KBM-7 (cell line): ENCODE measurements around the gene FBXL19.
"Not testable (repeated sequence)": the region's sequence is repeated elsewhere in the genome, so short reads cannot be mapped to it uniquely, and the experiment has no call there.

Experiments used
- DNase-seq: peaks from one replicate; pipeline ENCODE4 v3.0.0-alpha.2; 2015
- in situ Hi-C: fragments of 300-500 bp; cut with MboI; formaldehyde crosslinking; loops from 2 replicates; pipeline ENCODE4 v1.14.3; 2020; ENCODE audit warnings: low sequenced_read_pairs, low pct_unique_long_range_greater_than_20kb, mixed read lengths

The FBXL19 gene

DNA sequence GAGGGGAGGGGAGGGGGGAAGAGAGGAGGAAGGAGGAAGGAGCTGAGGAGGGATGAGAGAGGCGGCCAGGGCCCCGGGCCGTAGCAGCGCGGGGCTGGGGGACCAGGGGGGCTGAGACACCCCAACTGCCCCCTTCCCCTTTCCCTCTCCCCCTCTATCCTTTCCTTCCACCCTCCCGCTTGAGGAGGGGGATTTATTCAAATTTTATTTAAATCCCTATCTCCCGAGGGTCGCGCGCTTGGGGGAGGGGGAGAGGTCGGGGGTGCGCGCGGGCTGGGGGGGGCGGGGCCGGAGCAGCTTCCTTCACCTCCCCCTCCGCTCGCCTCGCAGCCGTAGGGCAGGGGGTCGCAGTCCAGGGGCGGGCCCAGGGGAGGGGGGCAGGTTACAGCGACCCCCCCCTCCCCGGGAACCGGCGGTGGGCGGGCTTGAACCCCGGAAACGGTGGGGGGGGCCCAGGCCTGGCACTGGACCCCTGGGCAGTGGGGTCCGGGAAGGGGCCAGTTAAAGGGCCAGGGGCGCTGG, at the start of gene FBXL19:
TSS of gene FBXL19 (plus strand) at position 19 of the 522 bp plus-strand sequence. CDS start 2,183 bp downstream, outside the sequence.
- in situ Hi-C loops: no loop called here
- no peak for DNase-seq

- no peak for DNase-seq
- in situ Hi-C loops: no loop called here
Observed at GRCh38 chr16:30874244-30874820, 49.0 kb upstream of the FBXL19 start.

DNA sequence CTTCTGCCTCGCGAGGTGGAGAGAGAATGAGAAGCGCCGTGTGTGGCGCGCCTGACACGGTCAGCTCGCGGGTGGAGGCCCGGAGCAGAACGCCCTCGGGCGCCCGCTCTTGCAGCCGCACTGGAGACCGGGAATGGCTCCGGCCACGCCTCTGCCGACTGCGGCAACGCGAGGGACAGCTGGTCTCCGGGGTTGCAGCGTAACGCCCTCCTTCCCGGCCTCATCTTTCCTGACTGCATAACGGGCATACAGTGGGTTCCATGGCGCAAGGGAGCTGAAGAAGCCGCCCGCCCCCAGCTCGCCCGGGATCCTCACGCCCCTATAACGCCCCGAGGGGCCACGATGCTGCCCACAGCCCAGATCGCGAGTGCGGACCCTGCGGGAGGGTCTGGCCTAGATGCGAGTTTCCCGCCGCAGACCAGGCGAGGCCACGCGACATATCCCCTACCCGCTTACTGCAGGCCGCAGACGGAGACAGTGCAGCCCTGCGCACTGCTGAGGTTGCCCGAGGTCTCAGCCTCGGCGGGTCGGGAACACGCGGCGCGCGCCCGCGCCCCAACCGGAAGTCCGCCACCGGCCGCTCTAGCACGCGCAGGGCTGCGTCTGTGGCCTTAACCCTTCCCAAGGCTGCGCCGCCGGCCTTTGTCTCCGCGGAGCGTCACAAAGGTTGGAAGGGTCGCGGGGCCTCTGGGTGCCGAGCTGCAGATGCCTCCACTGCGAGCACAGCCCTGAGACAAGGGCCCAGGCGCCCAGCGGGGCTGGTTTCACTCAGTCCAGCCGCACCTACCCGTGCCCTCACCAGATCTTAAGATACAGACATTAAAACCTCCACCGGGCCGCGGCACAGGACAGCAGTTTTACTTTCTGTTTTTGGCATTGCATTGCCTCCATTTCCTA, 48.3 kb upstream of the FBXL19 start:
- in situ Hi-C loops: no loop called here
- DNase-seq: peak; percentile 93

DNA sequence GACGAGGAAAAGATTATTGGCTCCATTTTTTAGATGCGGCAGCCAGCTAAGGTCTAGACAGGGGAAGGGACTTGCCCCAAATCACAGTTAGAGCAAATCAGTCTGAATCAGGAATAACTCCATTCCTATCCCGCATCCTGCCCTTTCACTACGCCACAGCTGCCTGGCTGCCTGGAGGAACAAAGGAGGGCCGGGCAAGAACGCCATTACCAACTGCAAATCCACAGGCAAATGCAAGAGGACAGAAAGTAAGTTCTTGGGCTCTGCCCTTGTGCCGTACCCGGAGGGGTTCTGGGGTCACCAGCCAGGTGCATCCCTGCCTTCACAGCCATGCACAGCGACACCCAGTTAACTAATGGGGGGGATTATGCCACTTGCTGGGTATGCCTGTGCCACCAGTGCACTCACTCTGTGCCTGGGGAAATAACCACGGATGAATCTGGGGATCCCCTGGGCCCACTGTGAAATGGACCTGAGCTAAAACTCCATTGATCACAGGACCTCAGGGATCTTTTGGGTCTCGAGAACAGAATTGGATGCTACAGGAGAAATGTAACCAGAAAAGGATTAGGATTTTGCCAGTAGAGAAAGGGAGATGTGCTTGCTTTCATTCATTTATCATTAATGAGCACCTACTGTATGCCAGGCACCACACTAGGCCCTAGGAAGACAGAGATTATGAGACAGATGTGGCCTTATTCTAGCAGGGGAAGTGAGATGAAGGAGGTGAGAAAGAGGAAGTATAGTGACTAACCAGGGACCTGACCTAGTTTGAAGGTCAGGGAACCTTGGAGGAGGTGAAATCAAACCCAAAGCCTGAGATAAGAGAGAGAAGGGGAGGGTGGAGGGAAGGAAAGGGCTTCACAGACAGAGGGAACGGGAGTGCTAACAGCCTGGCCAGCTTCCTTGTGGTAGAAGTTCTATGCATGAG, 47.2 kb upstream of the FBXL19 start:
- DNase-seq: peak; percentile 84
- in situ Hi-C loops: no loop called here

GRCh38 chr16:30876867-30877266, 46.5 kb upstream of the FBXL19 start:
- no peak for DNase-seq
- in situ Hi-C loops: no loop called here

GRCh38 chr16:30882429-30883310, 40.7 kb upstream of the FBXL19 start:
- peak; percentile 63 for DNase-seq
- in situ Hi-C loops: no loop called here

DNA sequence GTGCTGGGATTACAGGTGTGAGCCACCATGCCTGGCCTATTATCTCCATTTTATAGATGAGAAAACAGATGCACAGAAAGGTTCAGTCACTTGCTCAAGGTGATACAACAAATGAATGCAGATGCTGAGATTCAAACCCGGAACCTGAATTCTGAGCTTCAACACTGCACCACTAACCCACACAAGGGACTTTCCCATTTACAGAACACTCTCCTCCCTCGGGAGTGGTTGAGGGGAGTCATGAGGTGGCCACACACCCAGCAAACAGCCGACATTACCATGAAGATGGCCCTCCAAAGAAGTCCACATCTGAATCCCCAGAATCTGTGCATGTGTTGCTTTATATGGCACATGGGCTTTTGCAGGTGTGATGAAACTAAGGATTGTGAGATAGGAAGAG, 38.6 kb upstream of the FBXL19 start:
- no peak for DNase-seq
- in situ Hi-C loops: no loop called here

- DNase-seq: no peak
- in situ Hi-C loops: no loop called here
Observed at GRCh38 chr16:30885196-30885595, 38.2 kb upstream of the FBXL19 start.

GRCh38 chr16:30886145-30886544, 37.2 kb upstream of the FBXL19 start:
- no peak for DNase-seq
- in situ Hi-C loops: no loop called here

DNA sequence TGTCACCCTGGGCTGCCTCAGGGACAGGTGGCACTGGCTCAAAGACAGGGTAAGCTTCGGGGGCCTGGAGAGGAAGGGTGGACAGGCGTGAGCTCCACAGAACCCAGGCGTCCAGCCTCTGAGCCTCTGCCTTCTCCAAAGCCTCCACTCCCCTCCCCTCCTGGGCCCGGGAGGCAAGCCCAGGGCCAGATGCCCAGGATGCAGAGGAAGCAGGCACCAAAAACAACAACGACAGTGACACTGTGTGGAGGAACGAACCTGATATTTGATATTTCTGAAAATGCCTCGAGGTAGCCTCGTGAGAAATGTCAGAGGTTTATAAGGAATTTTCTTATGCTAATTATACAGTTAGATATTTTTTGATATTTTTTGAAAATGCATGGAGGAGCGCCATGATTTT, 35.4 kb upstream of the FBXL19 start:
- no peak for DNase-seq
- in situ Hi-C loops: no loop called here

DNA sequence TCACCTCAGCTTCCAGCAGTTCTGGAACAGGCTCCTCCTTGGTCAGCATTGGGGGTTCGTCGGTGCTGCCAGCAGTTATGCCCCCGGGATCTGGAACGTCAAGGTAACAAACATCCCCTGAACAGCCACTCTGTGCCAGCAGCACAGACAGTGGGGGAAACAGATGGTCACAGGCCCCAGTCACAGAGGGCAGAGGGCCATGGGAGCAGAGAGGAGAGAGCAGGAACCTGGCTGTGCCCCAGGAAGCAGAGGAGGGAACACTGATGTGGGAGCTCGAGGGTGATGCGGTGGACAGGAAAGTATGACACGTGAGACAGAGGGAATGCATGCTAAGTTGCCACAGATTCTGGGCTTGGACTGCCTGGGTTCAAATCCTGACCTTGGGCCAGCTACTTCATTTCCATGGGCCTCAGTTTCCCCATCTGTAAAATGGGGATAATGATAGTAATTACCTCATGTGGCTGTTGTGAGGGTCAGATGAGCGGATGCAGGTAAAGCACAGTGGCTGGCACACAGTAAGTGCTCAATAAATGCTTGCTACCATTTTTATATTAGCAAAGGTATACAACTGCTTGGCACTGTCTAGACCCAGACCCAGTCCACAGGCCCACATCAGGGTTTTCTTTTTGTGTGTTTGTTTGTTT, 34.4 kb upstream of the FBXL19 start:
- DNase-seq: no peak
- in situ Hi-C loops: no loop called here

DNA sequence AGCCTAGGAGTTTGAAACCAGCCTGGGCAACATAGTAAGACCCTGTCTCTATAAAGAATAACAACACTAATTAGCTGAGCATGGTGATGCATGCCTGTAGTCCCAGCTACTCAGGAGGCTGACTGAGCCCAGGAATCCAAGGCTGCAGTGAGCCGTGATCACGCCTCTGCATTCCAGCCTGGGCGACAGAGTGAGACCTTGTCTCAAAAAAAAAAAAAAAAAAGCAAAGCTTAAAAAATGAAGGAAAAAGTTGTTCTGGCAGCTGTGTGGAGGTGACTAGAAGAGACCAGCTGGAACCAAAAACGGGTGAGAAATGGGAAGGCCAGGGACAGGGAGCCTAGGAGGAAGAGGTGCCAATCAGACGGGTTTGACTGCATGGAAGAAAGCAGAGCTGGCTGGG, 33.7 kb upstream of the FBXL19 start:
- in situ Hi-C loops: no loop called here
- no peak for DNase-seq

DNA sequence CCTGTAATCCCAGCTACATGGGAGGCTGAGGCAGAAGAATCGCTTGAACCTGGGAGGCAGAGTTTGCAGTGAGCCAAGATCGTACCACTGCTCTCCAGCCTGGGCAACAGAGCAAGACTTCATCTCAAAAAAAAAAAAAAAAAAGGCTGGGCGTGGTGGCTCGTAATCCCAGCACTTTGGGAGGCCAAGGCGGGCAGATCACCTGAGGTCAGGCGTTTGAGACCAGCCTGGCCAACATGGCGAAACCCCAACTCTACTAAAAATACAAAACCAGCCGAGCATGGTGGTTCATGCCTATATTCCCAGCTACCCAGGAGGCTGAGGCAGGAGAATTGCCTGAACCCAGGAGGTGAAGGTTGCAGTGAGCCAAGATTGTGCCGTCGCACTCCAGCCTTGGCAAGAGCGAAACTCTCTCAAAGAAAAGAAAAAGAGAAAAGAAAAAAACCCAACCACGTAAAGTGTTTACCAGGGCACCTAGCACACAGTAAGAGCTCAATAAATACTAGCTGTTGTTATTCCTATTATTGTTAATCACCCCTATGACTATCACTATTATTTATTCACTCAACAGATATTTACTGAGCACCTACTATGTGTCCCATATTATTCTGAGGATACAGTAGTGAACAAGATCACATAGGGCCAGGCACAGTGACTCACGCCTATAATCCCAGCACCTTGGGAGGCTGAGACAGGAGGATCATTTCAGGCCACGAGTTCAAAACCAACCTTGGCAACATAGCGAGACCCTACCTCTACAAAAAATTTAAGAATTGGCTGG, 32.1 kb upstream of the FBXL19 start:
- in situ Hi-C loops, DNase-seq: not testable (repeated sequence)

DNA sequence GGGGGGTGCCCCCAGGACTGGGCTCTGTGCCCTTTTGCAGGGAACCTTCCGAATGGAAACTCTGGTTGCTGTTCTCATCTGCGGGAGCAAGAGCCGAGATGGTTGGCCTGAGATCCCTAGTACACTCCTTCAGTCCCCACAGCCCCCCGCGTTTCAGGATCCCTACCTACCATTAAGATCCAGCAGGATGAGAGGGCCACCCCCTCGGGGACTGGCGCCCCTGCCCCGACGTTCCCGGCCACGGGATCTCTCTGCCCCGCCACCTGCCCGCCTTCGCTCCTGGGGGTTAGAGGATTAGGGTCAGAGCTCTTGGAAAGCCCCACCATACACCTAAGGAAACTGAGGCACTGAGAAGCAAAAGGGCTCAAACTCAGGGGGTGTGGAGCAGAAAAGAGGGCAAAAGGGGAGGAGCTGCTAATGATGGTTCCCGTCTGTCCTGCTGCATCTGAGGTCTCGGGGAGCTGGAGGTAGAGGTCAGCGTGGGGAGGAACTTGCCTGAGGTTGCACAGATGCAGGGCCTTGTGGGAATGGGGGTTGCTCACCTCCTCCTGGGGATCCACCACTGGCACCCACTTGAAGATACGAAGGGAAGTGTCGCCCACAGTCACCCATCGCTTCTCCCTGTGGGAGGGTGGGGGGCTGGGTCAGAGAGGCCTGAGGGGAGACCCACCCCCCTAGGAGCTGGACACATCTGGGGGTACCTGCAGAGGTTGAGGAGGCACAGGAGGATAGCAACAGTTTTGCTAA, 30.5 kb upstream of the FBXL19 start:
- no peak for DNase-seq
- in situ Hi-C loops: no loop called here

GRCh38 chr16:30893417-30893743, 30.0 kb upstream of the FBXL19 start:
- peak; percentile 18 for DNase-seq
- in situ Hi-C loops: no loop called here

GRCh38 chr16:30893744-30894539, 29.4 kb upstream of the FBXL19 start, which contains the start of gene BCL7C:
BCL7C (minus strand) TSS chr16:30894077; CDS start chr16:30893944, 133 bp downstream.
- DNase-seq: peak; percentile 81
- in situ Hi-C loops: no loop called here
